HG02588 (cell line): ENCODE results near the gene PFDN5.
"Not testable (repeated sequence)": the region's sequence is repeated elsewhere in the genome, so short reads cannot be mapped to it uniquely, and the experiment has no call there.

Experiments
- ATAC-seq: cut with Tn5 transposase; IDR thresholded peaks from one replicate; pipeline ENCODE4 v1.9.1; 2021; ENCODE audit warnings: mild to moderate bottlenecking, moderate library complexity; ENCODE audit not compliant: unreplicated experiment

Gene PFDN5

GRCh38 chr12:53325511-53326061 is 30.2 kb downstream of the PFDN5 start:
- ATAC-seq, result no peak

- no peak for ATAC-seq
Observed at GRCh38 chr12:53326460-53327185, 31.3 kb downstream of the PFDN5 start.

GRCh38 chr12:53327435-53328042 is 32.2 kb downstream of the PFDN5 start:
- ATAC-seq, result no peak

GRCh38 chr12:53328043-53328435 is 32.7 kb downstream of the PFDN5 start:
- ATAC-seq, result no peak

- no peak for ATAC-seq
Observed at GRCh38 chr12:53330671-53331070, 35.3 kb downstream of the PFDN5 start.

GRCh38 chr12:53332339-53332738 is 37.0 kb downstream of the PFDN5 start:
- not testable (repeated sequence) for ATAC-seq

- ATAC-seq, result no peak
Observed at GRCh38 chr12:53332744-53333143, 37.4 kb downstream of the PFDN5 start.

GRCh38 chr12:53333289-53333688 is 37.9 kb downstream of the PFDN5 start:
- no peak for ATAC-seq

GRCh38 chr12:53333845-53334244 is 38.5 kb downstream of the PFDN5 start:
- ATAC-seq, result no peak

- ATAC-seq, result no peak
Observed at GRCh38 chr12:53334822-53335221, 39.5 kb downstream of the PFDN5 start.

GRCh38 chr12:53336181-53336681 is 40.9 kb downstream of the PFDN5 start, which contains the start of gene SP7:
SP7 (minus strand) TSS chr12:53336354; CDS start chr12:53335646, 708 bp downstream.
- no peak for ATAC-seq

GRCh38 chr12:53338017-53338416 is 42.7 kb downstream of the PFDN5 start:
- ATAC-seq, result no peak

GRCh38 chr12:53338916-53339315 is 43.6 kb downstream of the PFDN5 start:
- no peak for ATAC-seq

- ATAC-seq, result no peak
Observed at GRCh38 chr12:53340398-53340797, 45.1 kb downstream of the PFDN5 start.

- ATAC-seq, result no peak
Observed at GRCh38 chr12:53343449-53343848, 48.1 kb downstream of the PFDN5 start.

- ATAC-seq, result no peak
Observed at GRCh38 chr12:53343969-53344368, 48.6 kb downstream of the PFDN5 start.

- no peak for ATAC-seq
Observed at GRCh38 chr12:53344487-53344823, 49.1 kb downstream of the PFDN5 start.

- peak; percentile 54 for ATAC-seq
Observed at GRCh38 chr12:53344824-53345485, 49.6 kb downstream of the PFDN5 start.

- no peak for ATAC-seq
Observed at GRCh38 chr12:53345486-53346188, 50.3 kb downstream of the PFDN5 start.

GRCh38 chr12:53346491-53346890 is 51.1 kb downstream of the PFDN5 start:
- no peak for ATAC-seq

GRCh38 chr12:53347905-53348304 is 52.6 kb downstream of the PFDN5 start:
- no peak for ATAC-seq
